HG03066 (cell line): ENCODE data around the gene FCMR.

Experiments
- ATAC-seq: cut with Tn5 transposase; IDR thresholded peaks from one replicate; pipeline ENCODE4 v1.9.1; 2021; ENCODE audit warnings: low read depth; ENCODE audit not compliant: unreplicated experiment

The FCMR gene

GRCh38 chr1:206951318-206952100, 29.8 kb upstream of the FCMR start:
- ATAC-seq, result peak; percentile 42

- ATAC-seq, result no peak
These were observed 27.9 kb upstream of the FCMR start for GRCh38 chr1:206949641-206950040.

GRCh38 chr1:206949208-206949607, 27.5 kb upstream of the FCMR start:
- ATAC-seq, result no peak

- ATAC-seq, result no peak
These were observed 25.5 kb upstream of the FCMR start for GRCh38 chr1:206947255-206947654.

GRCh38 chr1:206946261-206946660, 24.5 kb upstream of the FCMR start, which contains the start of gene PIGR:
Gene PIGR (minus strand): TSS chr1:206946466. CDS start chr1:206940531, 5,935 bp downstream.
- no peak for ATAC-seq

GRCh38 chr1:206945779-206946178, 24.0 kb upstream of the FCMR start:
- no peak for ATAC-seq

GRCh38 chr1:206944703-206945102, 23.0 kb upstream of the FCMR start:
- ATAC-seq, result no peak

GRCh38 chr1:206941766-206942418, 20.2 kb upstream of the FCMR start:
- ATAC-seq, result no peak

GRCh38 chr1:206940588-206940936, 18.8 kb upstream of the FCMR start:
- no peak for ATAC-seq

GRCh38 chr1:206939841-206940587, 18.3 kb upstream of the FCMR start:
- ATAC-seq, result no peak

- ATAC-seq, result no peak
These were observed 17.4 kb upstream of the FCMR start for GRCh38 chr1:206939131-206939530.

GRCh38 chr1:206937425-206937824, 15.7 kb upstream of the FCMR start:
- ATAC-seq, result no peak

- no peak for ATAC-seq
These were observed 13.8 kb upstream of the FCMR start for GRCh38 chr1:206935491-206936067.

GRCh38 chr1:206933333-206933945, 11.7 kb upstream of the FCMR start:
- no peak for ATAC-seq

GRCh38 chr1:206932177-206932576, 10.4 kb upstream of the FCMR start:
- ATAC-seq, result no peak

- ATAC-seq, result no peak
These were observed 10.0 kb upstream of the FCMR start for GRCh38 chr1:206931709-206932108.

GRCh38 chr1:206930210-206930798, 8.6 kb upstream of the FCMR start:
- peak; percentile 76 for ATAC-seq

- no peak for ATAC-seq
These were observed 7.8 kb upstream of the FCMR start for GRCh38 chr1:206929524-206929923.

- no peak for ATAC-seq
These were observed 4.5 kb upstream of the FCMR start for GRCh38 chr1:206926286-206926685.

- peak; percentile 44 for ATAC-seq
These were observed 3.5 kb upstream of the FCMR start for GRCh38 chr1:206925106-206925736.
